Ishikawa (cell line): ENCODE measurements around the gene STK32C.
A peak's percentile ranks its signal among the peaks of the same experiment; 100 is the strongest.

Experiments used
- CEBPB ChIP-seq: IDR thresholded peaks from 2 replicates; pipeline ENCODE4 v1.6.1; 2012
- CREB1 ChIP-seq: IDR thresholded peaks from 2 replicates; pipeline ENCODE4 v1.6.1; 2012; ENCODE audit warnings: low read depth
- EGR1 ChIP-seq: IDR thresholded peaks from 2 replicates; pipeline ENCODE4 v1.6.1; 2012
- EP300 ChIP-seq: IDR thresholded peaks from 2 replicates; pipeline ENCODE4 v1.6.1; 2012; ENCODE audit warnings: borderline replicate concordance
- FOXM1 ChIP-seq: IDR thresholded peaks from 2 replicates; pipeline ENCODE4 v1.6.1; 2012; ENCODE audit warnings: low read depth, borderline replicate concordance
- MAX ChIP-seq: IDR thresholded peaks from 2 replicates; pipeline ENCODE4 v1.6.1; 2012
- NFIC ChIP-seq: IDR thresholded peaks from 2 replicates; pipeline ENCODE4 v1.6.1; 2012
- RAD21 ChIP-seq: IDR thresholded peaks from 2 replicates; pipeline ENCODE4 v1.6.1; 2012; ENCODE audit warnings: low read depth
- REST ChIP-seq: IDR thresholded peaks from 2 replicates; pipeline ENCODE4 v1.6.1; 2012; ENCODE audit warnings: low read depth, mild to moderate bottlenecking
- TAF1 ChIP-seq: IDR thresholded peaks from 2 replicates; pipeline ENCODE4 v1.6.1; 2012; ENCODE audit warnings: low read depth, mild to moderate bottlenecking
- TCF12 ChIP-seq: IDR thresholded peaks from 2 replicates; pipeline ENCODE4 v1.6.1; 2012; ENCODE audit warnings: low read depth
- TEAD4 ChIP-seq: IDR thresholded peaks from 2 replicates; pipeline ENCODE4 v1.6.1; 2012
- USF1 ChIP-seq: IDR thresholded peaks from 2 replicates; pipeline ENCODE4 v1.6.1; 2012
- YY1 ChIP-seq: IDR thresholded peaks from 2 replicates; pipeline ENCODE4 v1.6.1; 2012; ENCODE audit warnings: low read depth
- ZBTB7A ChIP-seq: IDR thresholded peaks from 2 replicates; pipeline ENCODE4 v1.6.1; 2012; ENCODE audit warnings: low read depth

The STK32C gene

GRCh38 chr10:132223156-132223590 lies 84.6 kb downstream of the STK32C start:
- TF ChIP-seq TEAD4, result no peak
- peak; percentile 100 for TF ChIP-seq RAD21
- no peak for TF ChIP-seq FOXM1
- TF ChIP-seq MAX, result peak; percentile 82
- TF ChIP-seq NFIC, result 0 out of 2 replicates have a peak, but pooled peaks have one; percentile 11
- no peak; the same call in 1 of the 2 replicates for TF ChIP-seq ZBTB7A
- no peak for TF ChIP-seq CEBPB
- no peak for TF ChIP-seq CREB1
- no peak for TF ChIP-seq EGR1
- no peak for TF ChIP-seq YY1

- TF ChIP-seq TCF12 (no peak), YY1 (no peak), ZBTB7A (peak; percentile 39; the same call in 1 of the 2 replicates), USF1 (no peak), REST (0 out of 2 replicates have a peak, but pooled peaks have one; percentile 9)
Observed at GRCh38 chr10:132222726-132223125, 85.0 kb downstream of the STK32C start.

- TF ChIP-seq CREB1 (no peak), EP300 (no peak), CEBPB (no peak), NFIC (no peak), TAF1 (no peak), RAD21 (no peak), ZBTB7A (no peak)
Observed at GRCh38 chr10:132220061-132220460, 87.7 kb downstream of the STK32C start.

GRCh38 chr10:132219486-132219885 lies 88.3 kb downstream of the STK32C start:
- TF ChIP-seq CEBPB (no peak), ZBTB7A (no peak), TEAD4 (no peak), CREB1 (no peak), FOXM1 (no peak), NFIC (no peak), EGR1 (no peak), RAD21 (no peak), TCF12 (no peak), REST (no peak), EP300 (no peak), YY1 (no peak)

- TF ChIP-seq NFIC, result no peak
- no peak for TF ChIP-seq TCF12
- no peak for TF ChIP-seq RAD21
Observed at GRCh38 chr10:132213917-132214316, 93.8 kb downstream of the STK32C start.

GRCh38 chr10:132212816-132213215 lies 94.9 kb downstream of the STK32C start:
- TF ChIP-seq ZBTB7A (no peak), YY1 (no peak), CEBPB (no peak), RAD21 (no peak), TCF12 (no peak), TAF1 (no peak), CREB1 (no peak), EGR1 (no peak), TEAD4 (no peak)

GRCh38 chr10:132211246-132211645 lies 96.5 kb downstream of the STK32C start:
- no peak for TF ChIP-seq TEAD4

- TF ChIP-seq RAD21 (no peak), CREB1 (no peak), YY1 (no peak), TEAD4 (no peak), MAX (no peak), CEBPB (no peak), USF1 (no peak), NFIC (no peak), ZBTB7A (no peak)
Observed at GRCh38 chr10:132210766-132211165, 97.0 kb downstream of the STK32C start.
